SK-N-SH treated with all-trans-retinoic acid at 6 μM for 48 hours (cell line): Measurements from ENCODE around the gene RPUSD3.

ENCODE experiments used
- BACH2 ChIP-seq: fragments of 250-450 bp; sonication (Bioruptor Pico); IDR thresholded peaks from 2 replicates; pipeline ENCODE4 v1.9.0; 2021; ENCODE audit warnings: mild to moderate bottlenecking, borderline replicate concordance
- ESRRG ChIP-seq: fragments of 250-450 bp; sonication (Bioruptor Pico); IDR thresholded peaks from 2 replicates; pipeline ENCODE4 v1.6.1; 2021; ENCODE audit warnings: mild to moderate bottlenecking
- PATZ1 ChIP-seq: fragments of 250-450 bp; sonication (Bioruptor Pico); IDR thresholded peaks from 2 replicates; pipeline ENCODE4 v1.8.0; 2020; ENCODE audit warnings: mild to moderate bottlenecking, moderate library complexity, borderline replicate concordance
- RARB ChIP-seq: fragments of 250-450 bp; sonication (Bioruptor Pico); IDR thresholded peaks from 2 replicates; pipeline ENCODE4 v1.8.0; 2021; ENCODE audit warnings: mild to moderate bottlenecking, moderate library complexity
- SNAI2 ChIP-seq: fragments of 250-450 bp; sonication (Bioruptor Pico); IDR thresholded peaks from 2 replicates; pipeline ENCODE4 v1.5.0; 2020; ENCODE audit warnings: mild to moderate bottlenecking, moderate library complexity
- TCF4 ChIP-seq: fragments of 250-450 bp; sonication (Bioruptor Pico); IDR thresholded peaks from 2 replicates; pipeline ENCODE4 v1.8.0; 2021; ENCODE audit warnings: mild to moderate bottlenecking, moderate library complexity, borderline replicate concordance
- TSHZ2 ChIP-seq: fragments of 250-450 bp; sonication (Bioruptor Pico); IDR thresholded peaks from 2 replicates; pipeline ENCODE4 v1.5.0; 2020; ENCODE audit warnings: mild to moderate bottlenecking, moderate library complexity
- ZC3H10 ChIP-seq: fragments of 250-450 bp; sonication (Bioruptor Pico); IDR thresholded peaks from 2 replicates; pipeline ENCODE4 v1.5.1; 2021; ENCODE audit warnings: mild to moderate bottlenecking, moderate library complexity
- ZFP3 ChIP-seq: fragments of 250-450 bp; sonication (Bioruptor Pico); IDR thresholded peaks from 2 replicates; pipeline ENCODE4 v1.5.0; 2020; ENCODE audit warnings: mild to moderate bottlenecking, moderate library complexity
- ZFP30 ChIP-seq: fragments of 450-650 bp; formaldehyde crosslinking; IDR thresholded peaks from 2 replicates; pipeline ENCODE4 v1.5.0; 2022; ENCODE audit warnings: mild to moderate bottlenecking, moderate library complexity
- ZNF70 ChIP-seq: fragments of 450-650 bp; formaldehyde crosslinking; IDR thresholded peaks from 2 replicates; pipeline ENCODE4 v1.5.0; 2020; ENCODE audit warnings: mild to moderate bottlenecking, moderate library complexity
- ZNF8 ChIP-seq: fragments of 450-650 bp; formaldehyde crosslinking; IDR thresholded peaks from 2 replicates; pipeline ENCODE4 v1.5.0; 2020; ENCODE audit warnings: mild to moderate bottlenecking, moderate library complexity
- TF ChIP-seq, protein P1 (sequence below): fragments of 250-450 bp; sonication (Bioruptor Pico); IDR thresholded peaks from 2 replicates; pipeline ENCODE4 v1.5.1; 2021; ENCODE audit warnings: mild to moderate bottlenecking, moderate library complexity

DNA sequence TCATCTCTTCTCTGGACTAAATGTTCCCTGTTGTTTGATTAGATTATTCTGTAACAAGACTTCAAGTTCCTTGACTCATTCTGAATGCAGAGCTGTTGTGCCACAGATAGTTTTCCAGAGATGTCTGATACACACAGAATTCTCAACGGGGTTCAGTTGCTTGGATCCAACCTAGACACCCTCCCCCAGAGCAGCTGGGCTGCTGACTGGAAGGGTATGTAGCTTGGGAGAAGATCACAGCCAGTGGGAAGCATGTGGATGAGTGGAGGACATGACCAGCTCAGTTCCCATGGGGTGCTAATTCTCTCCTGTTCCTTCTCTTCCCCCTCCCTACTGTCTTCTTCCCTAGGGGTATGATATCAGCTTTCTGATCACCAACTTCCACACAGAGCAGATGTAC, 40.3 kb downstream of the RPUSD3 start:
- TF ChIP-seq ZFP30 (CRISPR knock-in tag) (no peak), ZNF70 (CRISPR knock-in tag) (no peak), ZFP3 (no peak), BACH2 (CRISPR knock-in tag) (no peak), TCF4 (no peak), PATZ1 (CRISPR knock-in tag) (no peak), ZC3H10 (CRISPR knock-in tag) (no peak), ZNF8 (no peak), SNAI2 (CRISPR knock-in tag) (no peak), ESRRG (CRISPR knock-in tag) (no peak), TSHZ2 (CRISPR knock-in tag) (no peak), RARB (no peak)
- TF ChIP-seq, protein P1, sequence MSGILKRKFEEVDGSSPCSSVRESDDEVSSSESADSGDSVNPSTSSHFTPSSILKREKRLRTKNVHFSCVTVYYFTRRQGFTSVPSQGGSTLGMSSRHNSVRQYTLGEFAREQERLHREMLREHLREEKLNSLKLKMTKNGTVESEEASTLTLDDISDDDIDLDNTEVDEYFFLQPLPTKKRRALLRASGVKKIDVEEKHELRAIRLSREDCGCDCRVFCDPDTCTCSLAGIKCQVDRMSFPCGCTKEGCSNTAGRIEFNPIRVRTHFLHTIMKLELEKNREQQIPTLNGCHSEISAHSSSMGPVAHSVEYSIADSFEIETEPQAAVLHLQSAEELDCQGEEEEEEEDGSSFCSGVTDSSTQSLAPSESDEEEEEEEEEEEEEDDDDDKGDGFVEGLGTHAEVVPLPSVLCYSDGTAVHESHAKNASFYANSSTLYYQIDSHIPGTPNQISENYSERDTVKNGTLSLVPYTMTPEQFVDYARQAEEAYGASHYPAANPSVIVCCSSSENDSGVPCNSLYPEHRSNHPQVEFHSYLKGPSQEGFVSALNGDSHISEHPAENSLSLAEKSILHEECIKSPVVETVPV (CRISPR knock-in tag) = no peak
